BE2C (cell line): ENCODE measurements around the gene PLEKHG4.

ENCODE experiments used
- DNase-seq: peaks from one replicate; pipeline ENCODE4 v3.0.0-alpha.2; 2020
- H3K27me3 ChIP-seq: fragments of 250-450 bp; sonication (Bioruptor Pico); 2 replicates; pipeline ENCODE4 v1.5.1; 2020; ENCODE audit warnings: mild to moderate bottlenecking
- H3K36me3 ChIP-seq: fragments of 250-450 bp; sonication (Bioruptor Pico); 2 replicates; pipeline ENCODE4 v1.5.1; 2020; ENCODE audit warnings: mild to moderate bottlenecking
- H3K4me1 ChIP-seq: fragments of 250-450 bp; sonication (Bioruptor Pico); 2 replicates; pipeline ENCODE4 v1.5.1; 2020
- H3K4me3 ChIP-seq: 2 replicates; pipeline ENCODE4 v1.5.1; 2011; ENCODE audit warnings: low read depth, low read length
- H3K9me3 ChIP-seq: fragments of 250-450 bp; sonication (Bioruptor Pico); 2 replicates; pipeline ENCODE4 v1.5.1; 2020
- TF ChIP-seq, protein P1 (sequence below): IDR thresholded peaks from 2 replicates; pipeline ENCODE4 v1.5.1; 2012; ENCODE audit warnings: mild to moderate bottlenecking, low read depth, low read length

PLEKHG4 gene

DNA sequence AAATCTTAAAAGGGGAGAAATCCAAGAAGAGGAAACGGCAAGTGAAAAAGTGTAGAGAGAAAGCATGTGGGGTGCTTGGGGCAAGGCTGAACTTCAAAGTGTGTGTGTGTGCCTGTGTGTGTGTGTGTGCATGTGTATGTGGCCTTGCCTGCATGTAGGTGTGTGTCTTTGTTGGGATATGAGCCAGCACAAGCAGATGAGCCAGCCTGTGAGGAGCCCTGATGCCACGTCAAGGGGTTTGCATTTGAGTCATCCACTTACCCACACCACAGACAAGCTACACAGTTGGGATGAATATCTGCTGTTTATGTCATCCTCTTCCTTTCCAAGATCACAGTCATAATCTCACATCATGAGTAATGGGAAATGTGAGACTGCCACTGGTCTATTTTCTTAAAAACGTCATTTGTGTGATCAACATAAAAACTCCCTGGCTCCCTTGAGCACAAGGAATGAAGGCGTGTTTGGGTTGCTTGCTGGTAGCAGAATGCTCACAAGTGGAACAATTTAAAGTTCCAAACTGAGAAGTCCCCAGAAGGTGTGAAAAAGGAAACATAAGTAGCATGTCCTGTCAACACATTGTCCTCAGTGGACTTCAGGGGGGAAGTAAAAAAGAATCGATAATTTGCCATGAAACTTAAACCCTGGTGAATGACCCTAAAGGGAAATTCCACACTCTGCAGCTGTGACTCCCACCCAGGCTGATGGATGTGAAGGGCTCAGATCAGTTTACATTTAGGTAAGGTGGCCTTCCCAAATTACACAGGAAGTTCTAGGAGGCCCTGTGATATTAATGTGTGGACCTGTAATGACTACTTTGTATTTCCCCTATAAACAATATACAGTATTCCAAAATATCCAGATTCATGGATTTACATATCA is 32.5 kb downstream of the PLEKHG4 start:
- Histone ChIP-seq H3K4me3 (no peak overlapping the region), H3K36me3 (no peaks in the 10 kb centered on the region), H3K27me3 (no peaks in the 10 kb centered on the region), H3K9me3 (no peaks in the 10 kb centered on the region), H3K4me1 (peaks cover 4% of the 10 kb centered on the region; the same call in 1 of the 2 replicates)
- TF ChIP-seq, protein P1, sequence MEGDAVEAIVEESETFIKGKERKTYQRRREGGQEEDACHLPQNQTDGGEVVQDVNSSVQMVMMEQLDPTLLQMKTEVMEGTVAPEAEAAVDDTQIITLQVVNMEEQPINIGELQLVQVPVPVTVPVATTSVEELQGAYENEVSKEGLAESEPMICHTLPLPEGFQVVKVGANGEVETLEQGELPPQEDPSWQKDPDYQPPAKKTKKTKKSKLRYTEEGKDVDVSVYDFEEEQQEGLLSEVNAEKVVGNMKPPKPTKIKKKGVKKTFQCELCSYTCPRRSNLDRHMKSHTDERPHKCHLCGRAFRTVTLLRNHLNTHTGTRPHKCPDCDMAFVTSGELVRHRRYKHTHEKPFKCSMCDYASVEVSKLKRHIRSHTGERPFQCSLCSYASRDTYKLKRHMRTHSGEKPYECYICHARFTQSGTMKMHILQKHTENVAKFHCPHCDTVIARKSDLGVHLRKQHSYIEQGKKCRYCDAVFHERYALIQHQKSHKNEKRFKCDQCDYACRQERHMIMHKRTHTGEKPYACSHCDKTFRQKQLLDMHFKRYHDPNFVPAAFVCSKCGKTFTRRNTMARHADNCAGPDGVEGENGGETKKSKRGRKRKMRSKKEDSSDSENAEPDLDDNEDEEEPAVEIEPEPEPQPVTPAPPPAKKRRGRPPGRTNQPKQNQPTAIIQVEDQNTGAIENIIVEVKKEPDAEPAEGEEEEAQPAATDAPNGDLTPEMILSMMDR: no peak
- no peak for DNase-seq

DNA sequence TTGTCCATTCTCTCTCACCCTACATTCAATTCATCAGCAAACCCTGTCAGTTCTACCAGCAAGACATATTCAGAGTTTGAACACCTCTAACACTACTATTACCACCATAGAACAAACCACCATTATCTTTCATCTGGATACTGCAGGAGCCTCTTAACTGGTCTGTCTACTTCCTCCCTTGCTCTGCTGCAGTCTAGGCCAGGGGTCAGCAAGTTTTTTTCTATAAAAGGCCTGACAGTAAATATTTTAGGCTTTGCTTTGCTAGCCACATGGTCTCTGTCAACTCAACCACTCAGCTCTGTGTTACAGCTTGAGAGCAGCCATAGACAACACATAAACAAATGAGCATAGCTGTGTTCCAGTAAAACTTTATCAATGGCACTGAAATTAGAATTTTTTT is 33.4 kb downstream of the PLEKHG4 start:
- Histone ChIP-seq H3K4me3 (no peak overlapping the region), H3K9me3 (no peaks in the 10 kb centered on the region), H3K36me3 (no peaks in the 10 kb centered on the region), H3K27me3 (no peaks in the 10 kb centered on the region; the same call in 1 of the 2 replicates), H3K4me1 (peaks cover 4% of the 10 kb centered on the region; the same call in 1 of the 2 replicates)
- TF ChIP-seq, protein P1: no peak
- DNase-seq: no peak

DNA sequence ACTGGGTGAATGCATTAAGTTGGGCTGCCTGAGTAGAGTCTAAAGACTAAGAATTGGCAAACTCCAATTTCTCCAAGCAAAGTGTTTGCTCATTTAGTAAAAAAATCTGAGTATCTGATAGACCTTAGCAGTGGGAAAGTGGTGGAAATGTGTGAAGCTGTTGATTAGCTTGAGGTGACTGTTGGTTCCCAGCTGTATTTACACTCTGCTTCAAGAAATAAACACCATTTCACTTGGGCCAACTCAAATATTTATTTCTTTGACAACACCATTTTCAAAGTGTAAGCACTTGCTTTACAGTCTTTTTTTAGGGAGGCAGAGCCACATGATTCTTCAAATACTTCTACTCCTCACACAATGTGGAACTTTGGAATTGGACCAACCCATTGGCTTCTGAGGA is 38.5 kb downstream of the PLEKHG4 start:
- peaks cover 39% of the 10 kb centered on the region for H3K27me3 ChIP-seq
- H3K4me3 ChIP-seq: no peak overlapping the region
- DNase-seq: no peak
- no peaks in the 10 kb centered on the region for H3K9me3 ChIP-seq
- no peaks in the 10 kb centered on the region for H3K4me1 ChIP-seq
- H3K36me3 ChIP-seq: no peaks in the 10 kb centered on the region
- TF ChIP-seq, protein P1: no peak

DNA sequence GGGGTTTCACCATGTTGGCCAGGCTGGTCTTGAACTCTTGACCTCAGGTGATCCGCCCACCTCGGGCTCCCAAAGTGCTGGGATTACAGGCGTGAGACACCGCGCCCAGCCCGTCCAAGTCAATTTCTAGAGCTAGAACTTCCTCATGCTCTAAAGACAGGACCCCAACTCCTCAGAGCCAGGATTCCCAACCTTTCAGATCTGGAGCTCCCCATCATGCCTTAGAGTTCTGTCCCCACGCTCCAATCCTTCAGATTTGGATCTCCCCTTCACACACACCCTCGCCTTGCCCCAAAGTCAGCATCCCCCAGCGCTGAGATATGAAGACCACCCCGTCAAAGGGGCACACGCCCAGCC is 46.8 kb downstream of the PLEKHG4 start:
- no peak for DNase-seq
- H3K4me3 ChIP-seq: peak overlapping the region; percentile 56
- H3K4me1 ChIP-seq: no peaks in the 10 kb centered on the region
- H3K36me3 ChIP-seq: no peaks in the 10 kb centered on the region
- TF ChIP-seq, protein P1: no peak
- H3K27me3 ChIP-seq: peaks cover 34% of the 10 kb centered on the region
- H3K9me3 ChIP-seq: no peaks in the 10 kb centered on the region

DNA sequence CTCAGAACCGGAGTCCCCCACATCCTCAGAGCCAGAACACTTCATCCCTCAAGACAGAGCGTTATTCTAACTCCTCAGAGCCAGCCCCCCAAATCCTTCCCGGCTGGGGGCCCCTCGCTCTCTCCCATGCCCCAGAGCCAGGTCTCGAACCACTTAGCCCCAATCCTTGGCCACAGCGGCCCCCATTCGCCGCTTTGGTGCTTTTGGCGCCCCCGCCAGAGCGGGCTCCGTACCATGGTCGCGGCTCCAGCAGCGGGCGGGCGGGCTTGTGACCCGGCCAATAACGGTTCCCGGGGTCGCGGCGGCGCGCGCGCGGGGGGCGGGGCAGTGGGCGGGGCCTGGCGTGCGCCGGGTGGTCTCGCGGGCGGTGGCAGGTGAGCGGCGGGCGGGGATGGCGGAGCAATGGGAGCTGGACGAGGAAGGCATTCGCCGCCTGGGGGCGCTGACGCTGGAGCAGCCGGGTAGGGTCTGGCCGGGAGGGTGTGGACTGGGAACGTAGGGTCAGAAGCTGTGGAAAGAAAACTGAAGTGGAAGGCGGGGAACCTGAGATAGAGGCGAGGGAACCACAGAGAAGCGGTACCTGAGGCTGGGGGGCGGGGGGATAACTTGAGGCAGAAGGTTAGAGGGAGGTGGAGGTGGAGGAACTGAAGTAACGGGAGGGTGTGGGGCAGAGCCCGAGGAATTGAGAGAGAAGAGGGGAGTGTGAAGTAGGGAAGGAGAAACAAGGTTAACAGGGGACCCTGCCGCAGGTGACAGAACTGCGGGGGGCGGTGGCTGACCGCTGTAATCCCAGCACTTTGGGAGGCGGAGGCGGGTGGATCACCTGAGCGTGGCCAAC is 47.4 kb downstream of the PLEKHG4 start, which contains the start of the genes KCTD19 and LRRC36:
Gene KCTD19 (minus strand): TSS at position 270 of the 838 bp plus-strand sequence. CDS start 34 bp downstream, at position 236.
Gene LRRC36 (plus strand): TSS at position 344 of the 838 bp plus-strand sequence. CDS start 48 bp downstream, at position 392.
- Histone ChIP-seq H3K27me3 (peaks cover 28% of the 10 kb centered on the region), H3K9me3 (no peaks in the 10 kb centered on the region), H3K4me1 (no peaks in the 10 kb centered on the region), H3K36me3 (no peaks in the 10 kb centered on the region), H3K4me3 (peak within 1 kb of the TSS; percentile 56)
- TF ChIP-seq, protein P1: peak; percentile 60
- peak; percentile 91 for DNase-seq
